Measurements from ENCODE around the gene ROR1.

The ROR1 gene

GRCh38 chr1:63916485-63917360, 142.9 kb downstream of the ROR1 start:
- no peak for DNase-seq (ENCODE audit: low read depth)
- H3K4me3 ChIP-seq (ENCODE audit: low read length): no peak overlapping the region
- no peak for TF ChIP-seq CTCF (IDR thresholded peaks at IDR 0.05; ENCODE audit: insufficient read depth, low read depth, low read length, missing control alignments)

- peak; percentile 35 for DNase-seq (ENCODE audit: low read depth)
- H3K4me3 ChIP-seq (ENCODE audit: low read length): no peak overlapping the region
- TF ChIP-seq CTCF (IDR thresholded peaks at IDR 0.05; ENCODE audit: insufficient read depth, low read depth, low read length, missing control alignments): peak; percentile 26
These were observed 144.0 kb downstream of the ROR1 start for GRCh38 chr1:63917571-63918417.

- DNase-seq (ENCODE audit: low read depth): no peak
- no peak for TF ChIP-seq CTCF (IDR thresholded peaks at IDR 0.05; ENCODE audit: insufficient read depth, low read depth, low read length, missing control alignments)
- no peak overlapping the region for H3K4me3 ChIP-seq (ENCODE audit: low read length)
These were observed 144.7 kb downstream of the ROR1 start for GRCh38 chr1:63918418-63918945.

DNA sequence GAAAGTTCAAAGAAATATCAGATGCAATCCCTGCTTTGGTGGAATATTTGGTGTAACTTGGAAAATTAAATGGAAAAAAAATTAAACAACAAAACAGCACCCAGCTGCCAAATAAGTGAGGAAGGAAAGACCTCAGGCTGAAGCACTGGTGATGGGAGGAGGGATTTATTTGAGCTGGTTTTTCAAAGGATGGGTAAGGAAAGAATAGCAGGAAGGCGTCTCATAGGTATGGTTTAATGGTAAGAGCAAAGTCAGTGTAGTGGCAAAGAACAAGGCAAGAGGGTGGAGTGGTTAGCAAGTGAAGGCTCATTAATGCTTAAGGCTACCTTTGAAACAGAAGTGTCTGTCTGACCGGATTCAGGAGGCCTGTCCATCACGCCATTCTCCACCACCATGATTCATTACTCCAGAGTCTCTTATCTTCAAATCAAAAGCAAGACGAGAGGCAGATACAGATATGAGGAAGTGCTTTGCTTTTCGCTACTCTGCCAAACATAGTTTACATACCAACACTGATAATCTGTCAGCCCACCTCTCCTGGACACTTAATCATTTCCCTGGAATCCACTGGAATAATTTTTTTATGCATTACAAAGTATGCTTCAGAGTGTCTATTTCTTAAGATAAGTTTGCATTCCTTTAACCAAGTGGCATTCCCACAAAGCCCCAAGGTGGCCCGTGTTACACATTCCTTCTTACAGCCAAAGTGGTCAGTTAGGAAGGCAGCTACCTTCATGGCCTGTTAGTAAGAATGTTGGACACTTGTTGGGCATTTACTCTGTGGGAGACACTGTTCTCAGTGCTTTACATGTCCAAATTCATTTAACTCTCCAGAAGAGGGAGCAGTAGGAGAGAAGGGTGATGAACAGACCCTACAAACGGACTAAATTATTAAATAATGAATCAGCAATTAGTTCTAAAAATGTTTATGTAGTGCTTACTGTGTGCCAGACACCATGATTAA, 146.6 kb downstream of the ROR1 start:
- no peak overlapping the region for H3K4me3 ChIP-seq (ENCODE audit: low read length)
- TF ChIP-seq CTCF (IDR thresholded peaks at IDR 0.05; ENCODE audit: insufficient read depth, low read depth, low read length, missing control alignments): no peak
- DNase-seq (ENCODE audit: low read depth): peak; percentile 65

DNA sequence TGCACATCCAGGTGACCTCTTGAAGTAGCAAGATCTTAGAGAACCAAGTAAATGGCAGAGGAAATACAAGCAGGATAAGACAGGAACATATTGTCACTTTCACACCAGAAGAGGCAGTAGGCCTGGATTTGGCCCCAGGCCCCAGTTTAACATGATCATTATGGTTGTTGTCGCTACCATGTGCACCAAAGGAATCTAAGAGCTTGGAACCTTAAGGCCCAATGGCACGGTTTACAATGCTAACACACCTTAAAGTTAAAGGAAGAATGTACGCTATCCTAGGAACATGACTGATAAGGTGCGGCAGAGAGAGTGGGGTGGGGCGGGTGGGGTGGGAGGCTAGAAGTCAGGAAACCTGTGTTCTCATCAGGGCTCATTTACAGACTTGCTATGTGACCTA, 147.5 kb downstream of the ROR1 start:
- no peak for DNase-seq (ENCODE audit: low read depth)
- TF ChIP-seq CTCF (IDR thresholded peaks at IDR 0.05; ENCODE audit: insufficient read depth, low read depth, low read length, missing control alignments): no peak
- no peak overlapping the region for H3K4me3 ChIP-seq (ENCODE audit: low read length)

DNA sequence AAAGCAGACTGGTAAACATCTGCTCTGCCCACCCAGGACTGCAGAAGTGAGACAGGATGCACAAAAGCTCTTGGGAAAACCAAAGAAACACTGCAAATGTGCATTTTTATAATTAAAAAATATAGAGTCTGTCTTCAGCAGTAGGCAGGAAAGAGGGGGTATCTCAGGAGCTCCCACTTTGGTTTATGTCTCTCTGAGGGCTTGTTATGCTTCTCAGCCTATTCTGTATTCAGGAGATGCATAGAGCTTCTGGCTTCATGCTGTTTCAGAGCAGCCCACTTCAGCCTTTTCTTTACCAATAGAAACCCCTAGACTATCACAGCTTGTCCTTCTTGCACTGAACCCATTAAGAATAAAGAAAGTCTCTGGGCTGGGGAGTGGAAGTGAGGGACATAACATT, 148.0 kb downstream of the ROR1 start:
- no peak overlapping the region for H3K4me3 ChIP-seq (ENCODE audit: low read length)
- TF ChIP-seq CTCF (IDR thresholded peaks at IDR 0.05; ENCODE audit: insufficient read depth, low read depth, low read length, missing control alignments): no peak
- DNase-seq (ENCODE audit: low read depth): no peak

Measured in epithelial cell of esophagus (primary cell).